Measurements from ENCODE around the gene BCAR3. TPM values are rescaled to one million over a fixed set of nuclear protein-coding genes. Genes with fewer than 3 reads are reported as not detected.

The BCAR3 gene
- total RNA-seq, 1 experiment from 2014 or later: 15.6 TPM

DNA sequence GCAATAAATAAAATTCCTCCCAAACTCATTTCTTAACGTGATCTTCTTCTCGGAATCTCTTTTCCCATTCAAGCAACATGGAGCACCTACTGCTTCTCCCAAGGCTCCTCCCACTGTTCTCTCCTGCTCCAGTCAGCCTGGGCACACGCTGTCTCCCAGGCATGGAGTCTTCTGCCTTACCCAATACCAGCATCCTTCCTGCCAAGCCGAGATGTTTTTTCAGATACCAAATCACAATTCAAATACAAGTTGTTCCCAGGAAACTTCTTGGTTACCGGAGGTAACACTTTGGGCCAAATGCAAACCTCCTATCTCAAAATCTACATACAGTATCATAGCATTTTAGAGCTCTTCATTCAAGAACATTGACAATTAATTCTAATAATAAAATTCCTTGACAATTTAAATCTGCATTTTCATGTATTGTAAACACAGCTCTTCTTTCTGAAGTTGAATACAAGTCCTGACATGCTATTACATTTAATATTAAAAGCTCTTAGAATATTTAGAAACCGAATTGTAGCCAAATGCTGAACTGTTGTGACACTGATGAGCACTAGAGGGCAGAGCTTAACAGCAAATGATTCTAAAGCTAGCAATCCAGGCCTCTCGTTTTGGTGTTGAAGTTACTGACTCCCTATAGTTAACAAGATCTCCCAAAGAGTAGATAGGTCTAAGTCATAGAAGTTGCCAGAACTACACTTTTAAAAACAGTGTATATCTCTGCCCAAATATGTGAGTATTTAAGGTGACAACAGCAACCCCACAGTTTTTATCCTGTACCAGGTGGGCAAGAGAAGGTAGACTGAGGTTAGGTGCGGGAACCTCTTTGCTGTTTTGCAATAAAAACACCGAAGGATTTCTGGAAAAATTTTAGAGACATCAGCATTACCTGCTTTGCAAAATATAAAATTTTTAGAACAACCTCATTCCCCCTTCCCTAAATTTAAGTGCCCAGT, 52.3 kb downstream of the BCAR3 start:
- no TSS peak for BruUV-seq (replicated peaks)

DNA sequence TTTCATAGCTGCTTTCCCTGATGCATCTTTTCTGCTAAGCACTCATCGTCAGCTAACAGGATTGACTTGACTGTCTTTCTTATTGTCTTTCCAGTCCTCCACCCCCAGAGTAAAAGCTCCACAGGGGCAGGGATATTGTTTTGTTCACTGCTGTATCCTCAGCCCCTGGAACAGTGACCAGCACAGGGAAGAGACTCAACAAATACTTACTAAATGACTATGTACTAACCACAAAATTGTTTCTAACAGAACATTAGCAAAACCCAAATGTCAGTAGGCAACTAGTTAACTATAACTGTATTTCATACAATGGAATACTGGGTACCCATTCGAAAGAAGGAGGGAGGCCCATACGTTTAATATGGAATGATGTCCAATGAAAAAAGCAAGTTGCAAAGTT, 53.0 kb downstream of the BCAR3 start:
- TF ChIP-seq, protein P1, sequence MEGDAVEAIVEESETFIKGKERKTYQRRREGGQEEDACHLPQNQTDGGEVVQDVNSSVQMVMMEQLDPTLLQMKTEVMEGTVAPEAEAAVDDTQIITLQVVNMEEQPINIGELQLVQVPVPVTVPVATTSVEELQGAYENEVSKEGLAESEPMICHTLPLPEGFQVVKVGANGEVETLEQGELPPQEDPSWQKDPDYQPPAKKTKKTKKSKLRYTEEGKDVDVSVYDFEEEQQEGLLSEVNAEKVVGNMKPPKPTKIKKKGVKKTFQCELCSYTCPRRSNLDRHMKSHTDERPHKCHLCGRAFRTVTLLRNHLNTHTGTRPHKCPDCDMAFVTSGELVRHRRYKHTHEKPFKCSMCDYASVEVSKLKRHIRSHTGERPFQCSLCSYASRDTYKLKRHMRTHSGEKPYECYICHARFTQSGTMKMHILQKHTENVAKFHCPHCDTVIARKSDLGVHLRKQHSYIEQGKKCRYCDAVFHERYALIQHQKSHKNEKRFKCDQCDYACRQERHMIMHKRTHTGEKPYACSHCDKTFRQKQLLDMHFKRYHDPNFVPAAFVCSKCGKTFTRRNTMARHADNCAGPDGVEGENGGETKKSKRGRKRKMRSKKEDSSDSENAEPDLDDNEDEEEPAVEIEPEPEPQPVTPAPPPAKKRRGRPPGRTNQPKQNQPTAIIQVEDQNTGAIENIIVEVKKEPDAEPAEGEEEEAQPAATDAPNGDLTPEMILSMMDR (IDR thresholded peaks at IDR 0.05; ENCODE audit: unreplicated experiment): no peak
- BruUV-seq (replicated peaks): no TSS peak
- peaks cover 6% of the 10 kb centered on the region for H3K36me3 Mint-ChIP-seq (ENCODE audit: insufficient read depth, unreplicated experiment)
- DNase-seq: no peak
- H3K27me3 Mint-ChIP-seq (ENCODE audit: unreplicated experiment): no peaks in the 10 kb centered on the region
- peaks cover 40% of the 10 kb centered on the region for H3K4me1 Mint-ChIP-seq (ENCODE audit: low read depth, unreplicated experiment)
- no peak overlapping the region for H3K4me3 Mint-ChIP-seq (ENCODE audit: low read depth, unreplicated experiment)
- CTCF ChIA-PET: interaction anchor here (0.8 to 3.9 kb wide), 6 partner anchors 11 to 324 kb away, joined by 3 to 125 read pairs (median 4); no protein-coding TSS in a partner anchor
- peak overlapping the region; percentile 18 for H3K27ac Mint-ChIP-seq (ENCODE audit: unreplicated experiment)
- intact Hi-C loops (cut with micrococcal nuclease; ENCODE audit: unreplicated experiment): loop anchor here (1.0 to 2.0 kb wide), 3 partner anchors 52 to 216 kb away; partner anchors contain the start of gene BCAR3
- H3K9me3 Mint-ChIP-seq (ENCODE audit: low read depth, unreplicated experiment): no peaks in the 10 kb centered on the region

More for the DNA sequence above, 52.3 kb downstream of the BCAR3 start:
- Mint-ChIP-seq H3K4me3 (ENCODE audit: low read depth, unreplicated experiment) (no peak overlapping the region), H3K36me3 (ENCODE audit: insufficient read depth, unreplicated experiment) (peaks cover 6% of the 10 kb centered on the region), H3K4me1 (ENCODE audit: low read depth, unreplicated experiment) (peaks cover 38% of the 10 kb centered on the region), H3K27me3 (ENCODE audit: unreplicated experiment) (no peaks in the 10 kb centered on the region), H3K27ac (ENCODE audit: unreplicated experiment) (peak overlapping the region; percentile 7), H3K9me3 (ENCODE audit: low read depth, unreplicated experiment) (no peaks in the 10 kb centered on the region)
- intact Hi-C loops (cut with micrococcal nuclease; ENCODE audit: unreplicated experiment): loop anchor here (1.0 to 5.0 kb wide), 4 partner anchors 43 to 215 kb away; partner anchors contain the start of gene BCAR3
- CTCF ChIA-PET: interaction anchor here (0.6 to 3.9 kb wide), 20 partner anchors 9 to 325 kb away, joined by 3 to 125 read pairs (median 4); no protein-coding TSS in a partner anchor
- TF ChIP-seq, protein P1 (IDR thresholded peaks at IDR 0.05; ENCODE audit: unreplicated experiment): peak; percentile 77
- DNase-seq: peak; percentile 49

DNA sequence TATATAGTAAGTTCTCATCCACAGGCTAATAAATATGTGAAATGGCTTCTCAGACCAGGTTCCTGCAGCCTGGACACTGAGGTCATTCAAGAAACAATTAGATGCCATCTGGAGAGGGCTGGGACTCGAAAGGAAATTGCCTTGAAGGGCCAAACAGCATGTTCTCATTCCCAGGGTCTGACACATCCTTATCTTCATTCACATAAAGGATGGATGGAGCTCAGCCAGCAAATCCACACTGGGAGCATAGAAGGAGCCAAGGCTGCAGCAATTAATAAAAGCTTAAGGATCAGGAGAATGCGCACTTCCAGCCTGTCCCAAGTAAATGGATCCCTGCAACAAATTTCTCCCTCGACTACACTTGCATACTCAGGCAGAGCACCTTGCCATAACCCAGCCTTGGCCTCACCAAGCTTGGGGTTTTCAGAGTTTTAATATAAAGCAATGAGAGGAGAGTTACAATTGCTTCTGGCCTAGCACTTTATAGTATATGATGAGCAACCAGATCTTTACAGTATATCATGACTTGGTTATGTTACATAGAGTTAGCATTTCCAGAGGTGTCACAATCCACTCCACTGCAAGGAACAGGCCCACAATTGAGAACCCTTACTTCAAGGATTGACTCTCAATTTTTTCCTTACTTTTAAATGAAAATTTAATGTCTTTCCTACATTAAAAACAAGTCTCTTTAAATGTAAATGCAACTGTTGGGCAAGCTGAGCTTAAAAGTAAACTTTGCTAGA, 55.9 kb downstream of the BCAR3 start:
- Mint-ChIP-seq H3K4me1 (ENCODE audit: low read depth, unreplicated experiment) (peaks cover 63% of the 10 kb centered on the region), H3K36me3 (ENCODE audit: insufficient read depth, unreplicated experiment) (peaks cover 8% of the 10 kb centered on the region), H3K9me3 (ENCODE audit: low read depth, unreplicated experiment) (no peaks in the 10 kb centered on the region), H3K27ac (ENCODE audit: unreplicated experiment) (no peak overlapping the region), H3K4me3 (ENCODE audit: low read depth, unreplicated experiment) (no peak overlapping the region), H3K27me3 (ENCODE audit: unreplicated experiment) (no peaks in the 10 kb centered on the region)
- no peak for DNase-seq
- BruUV-seq (replicated peaks): no TSS peak
- intact Hi-C loops (cut with micrococcal nuclease; ENCODE audit: unreplicated experiment): no loop called here
- CTCF ChIA-PET: no interaction called here
- TF ChIP-seq, protein P1 (IDR thresholded peaks at IDR 0.05; ENCODE audit: unreplicated experiment): no peak

DNA sequence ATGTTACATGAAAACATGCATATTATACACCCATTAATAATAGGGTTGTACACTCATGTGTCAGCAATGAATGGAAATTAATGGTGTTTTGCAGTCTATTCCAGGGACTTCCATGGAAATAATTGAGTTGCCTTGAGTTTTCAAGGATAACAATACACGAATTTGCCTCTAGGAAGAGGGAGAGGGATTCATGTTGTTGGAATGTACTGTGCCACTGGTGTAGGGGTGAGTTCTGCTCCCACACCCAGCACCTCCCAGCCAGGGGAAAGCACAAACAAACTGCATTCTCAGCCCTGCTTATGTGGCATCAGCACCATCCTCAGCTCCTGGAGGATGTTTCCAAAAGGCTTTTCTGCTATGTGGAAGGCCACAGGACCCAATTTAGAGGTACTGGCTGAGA, 57.8 kb downstream of the BCAR3 start:
- no TSS peak for BruUV-seq (replicated peaks)
- intact Hi-C loops (cut with micrococcal nuclease; ENCODE audit: unreplicated experiment): no loop called here
- Mint-ChIP-seq H3K27me3 (ENCODE audit: unreplicated experiment) (no peaks in the 10 kb centered on the region), H3K27ac (ENCODE audit: unreplicated experiment) (no peak overlapping the region), H3K36me3 (ENCODE audit: insufficient read depth, unreplicated experiment) (peaks cover 12% of the 10 kb centered on the region), H3K9me3 (ENCODE audit: low read depth, unreplicated experiment) (no peaks in the 10 kb centered on the region), H3K4me1 (ENCODE audit: low read depth, unreplicated experiment) (peaks cover 69% of the 10 kb centered on the region), H3K4me3 (ENCODE audit: low read depth, unreplicated experiment) (no peak overlapping the region)
- no peak for DNase-seq
- TF ChIP-seq, protein P1 (IDR thresholded peaks at IDR 0.05; ENCODE audit: unreplicated experiment): no peak
- CTCF ChIA-PET: interaction anchor here (0.8 kb wide), 1 partner anchor 73 kb away, joined by 4 read pairs; no protein-coding TSS in a partner anchor
